Measurements from ENCODE around the gene ARHGAP6. TPM values are rescaled to one million over a fixed set of nuclear protein-coding genes. Genes with fewer than 3 reads are reported as not detected.

The ARHGAP6 gene
- total RNA-seq, 1 experiment from 2014 or later: 0.10 TPM

GRCh38 chrX:11296051-11296450 lies 369.7 kb downstream of the ARHGAP6 start:
- intact Hi-C loops (cut with micrococcal nuclease): no loop called here
- no peaks in the 10 kb centered on the region for H3K79me2 ChIP-seq (ENCODE audit: insufficient read depth, low read length)
- H3K4me1 ChIP-seq (ENCODE audit: control insufficient read depth in 1 of 2, insufficient read depth in 2 of 2, low read length in 2 of 2): no peaks in the 10 kb centered on the region
- no peak overlapping the region for H2AFZ ChIP-seq (ENCODE audit: low read depth, low read length, poor library complexity, severe bottlenecking)
- no peak for DNase-seq (ENCODE audit: low read depth, low spot score)
- H3K36me3 ChIP-seq (ENCODE audit: control insufficient read depth in 1 of 2, insufficient read depth in 2 of 2, low read length in 2 of 2): no peaks in the 10 kb centered on the region
- H3K9me2 ChIP-seq (ENCODE audit: insufficient read depth): no peaks in the 10 kb centered on the region
- H3K27me3 ChIP-seq (ENCODE audit: insufficient read depth, low read length): no peaks in the 10 kb centered on the region
- RAD21 ChIA-PET (ENCODE audit: low non-redundant PET in 1 of 2, low total read pairs in 2 of 2, uncharacterized antibody in 2 of 2, unreplicated experiment in 2 of 2): no interaction called here
- H3K27ac ChIP-seq (ENCODE audit: low read depth, low read length): no peak overlapping the region
- ATAC-seq: no peak
- H3K4me2 ChIP-seq (ENCODE audit: low read length): no peak overlapping the region
- TF ChIP-seq RAD21 (IDR thresholded peaks at IDR 0.05; ENCODE audit: low read depth) (no peak), ZNF274 (IDR thresholded peaks at IDR 0.05; ENCODE audit: low read depth, low read length) (no peak), FOSL1 (IDR thresholded peaks at IDR 0.05; ENCODE audit: low read depth) (no peak), ZFX (IDR thresholded peaks at IDR 0.05) (no peak), MAX (IDR thresholded peaks at IDR 0.05) (no peak), ZBTB33 (IDR thresholded peaks at IDR 0.05; ENCODE audit: extremely low read depth, insufficient replicate concordance, low read length) (no peak), POLR2A (IDR thresholded peaks at IDR 0.05; ENCODE audit: borderline replicate concordance, extremely low read depth, insufficient read depth, insufficient read length) (no peak), EZH2phosphoT487 (IDR thresholded peaks at IDR 0.05; ENCODE audit: borderline replicate concordance) (no peak), JUND (IDR thresholded peaks at IDR 0.05) (no peak), ATF3 (IDR thresholded peaks at IDR 0.05) (no peak), ELF1 (IDR thresholded peaks at IDR 0.05; ENCODE audit: borderline replicate concordance, low read depth) (no peak), EZH2 (IDR thresholded peaks at IDR 0.05) (no peak), SIN3A (IDR thresholded peaks at IDR 0.05; ENCODE audit: low read depth) (no peak), POLR2AphosphoS5 (IDR thresholded peaks at IDR 0.05; ENCODE audit: low read depth, low read length) (no peak), SRF (IDR thresholded peaks at IDR 0.05; ENCODE audit: low read depth) (no peak), EGR1 (IDR thresholded peaks at IDR 0.05; ENCODE audit: low read depth) (no peak), YY1 (IDR thresholded peaks at IDR 0.05; ENCODE audit: extremely low read depth, insufficient replicate concordance, low read depth, low read length) (no peak), REST (IDR thresholded peaks at IDR 0.05; ENCODE audit: low read depth) (no peak), CTCF (IDR thresholded peaks at IDR 0.05 in 2 of 3, conservative IDR thresholded peaks at IDR 0.05 in 1 of 3; ENCODE audit: borderline replicate concordance in 1 of 3, insufficient read depth in 1 of 3, low read depth in 2 of 3, low read length in 2 of 3) (no peak)
- CTCF ChIA-PET: no interaction called here
- H3K9ac ChIP-seq (ENCODE audit: low read length): no peak overlapping the region
- H3K9me3 ChIP-seq (ENCODE audit: control insufficient read depth in 1 of 2, insufficient read depth in 1 of 2, low read depth in 1 of 2, low read length in 2 of 2): no peaks in the 10 kb centered on the region
- no peak overlapping the region for H3K4me3 ChIP-seq (replicated peaks in 1 of 2; ENCODE audit: low read depth in 1 of 2, low read length in 2 of 2)
- no peaks in the 10 kb centered on the region for H4K20me1 ChIP-seq (ENCODE audit: insufficient read depth)
- BruUV-seq (replicated peaks): no TSS peak
- POLR2A ChIA-PET: no interaction called here

Data from HCT116 (cell line).